SH-SY5Y (cell line): ENCODE results near the gene OTOG.

Source experiments
- GATA2 ChIP-seq: IDR thresholded peaks from 2 replicates; pipeline ENCODE4 v1.6.1; 2011; ENCODE audit warnings: mild to moderate bottlenecking, low read depth, low read length
- GATA3 ChIP-seq: IDR thresholded peaks from 2 replicates; pipeline ENCODE4 v1.6.1; 2011; ENCODE audit warnings: low read depth, mild to moderate bottlenecking, low read length, moderate library complexity

DNA sequence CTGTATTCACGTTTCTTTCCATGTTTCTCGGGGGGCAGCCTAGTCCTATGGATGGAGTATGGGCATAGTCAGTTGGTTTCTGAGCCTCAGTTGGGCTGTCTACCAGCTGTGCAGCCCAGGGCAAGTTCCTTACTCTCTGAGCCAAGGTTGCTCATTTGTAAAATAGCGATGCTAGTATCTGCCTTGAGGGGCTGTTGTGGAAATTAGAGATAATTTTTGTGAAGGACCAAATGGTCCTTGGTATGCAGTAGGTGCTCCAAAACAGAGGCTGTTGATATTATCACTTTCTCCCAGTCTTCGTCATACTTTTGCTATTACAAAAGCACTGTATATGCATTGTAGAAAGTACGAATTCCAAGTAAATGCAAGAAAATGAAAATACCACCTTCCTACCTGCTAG is 89.7 kb downstream of the OTOG start:
- TF ChIP-seq GATA2 = no peak
- no peak for TF ChIP-seq GATA3
